WTC11 (cell line): ENCODE measurements around the gene ACOT13. TPM values are rescaled to one million over a fixed set of nuclear protein-coding genes. Genes with fewer than 3 reads are reported as not detected.

Experiments used
- ATAC-seq: fragments of 200-7000 bp; cut with Tn5 transposase; 2 replicates; pipeline ENCODE4 v1.10.0; 2021; ENCODE audit warnings: mild to moderate bottlenecking, moderate library complexity
- CTCF ChIA-PET: fragments of 300-600 bp; sonication (Branson Sonifier 250); formaldehyde crosslinking; loops from one replicate; lab custom pipeline; 2021; ENCODE audit warnings: antibody characterized with exemption; lab: Charles Lee
- POLR2A ChIA-PET: fragments of 350-600 bp; sonication (Branson Sonifier 250); formaldehyde crosslinking; loops from one replicate; lab custom pipeline; 2021; ENCODE audit warnings: antibody characterized with exemption; lab: Charles Lee
- DNase-seq: peaks from one replicate; pipeline ENCODE4 v3.0.0; 2021; ENCODE audit warnings: low spot score
- H3K27ac Mint-ChIP-seq: 2 replicates; pipeline ENCODE4 v1.8.0; 2021; ENCODE audit warnings: mixed read lengths
- H3K27me3 Mint-ChIP-seq: 2 replicates; pipeline ENCODE4 v1.8.0; 2021; ENCODE audit warnings: low read depth, mild to moderate bottlenecking, moderate library complexity, mixed read lengths
- H3K36me3 Mint-ChIP-seq: 2 replicates; pipeline ENCODE4 v1.8.0; 2021; ENCODE audit warnings: mixed read lengths
- H3K4me1 Mint-ChIP-seq: 2 replicates; pipeline ENCODE4 v1.8.0; 2022; ENCODE audit warnings: mixed read lengths
- H3K4me3 Mint-ChIP-seq: 2 replicates; pipeline ENCODE4 v1.8.0; 2021; ENCODE audit warnings: mild to moderate bottlenecking, moderate library complexity, mixed read lengths
- H3K9me3 Mint-ChIP-seq: 2 replicates; pipeline ENCODE4 v1.8.0; 2021; ENCODE audit warnings: mixed read lengths
- ARID4B ChIP-seq: sonication (generic); formaldehyde crosslinking; IDR thresholded peaks from 2 replicates; pipeline ENCODE4 v1.8.0; 2023; ENCODE audit warnings: missing genetic modification reagents, mild to moderate bottlenecking, borderline replicate concordance
- ATF2 ChIP-seq: sonication (generic); formaldehyde crosslinking; IDR thresholded peaks from 2 replicates; pipeline ENCODE4 v1.8.1; 2022; ENCODE audit warnings: low read depth, missing genetic modification reagents, borderline replicate concordance
- ATF3 ChIP-seq: sonication (generic); formaldehyde crosslinking; conservative IDR thresholded peaks from 2 replicates; pipeline ENCODE4 v1.8.1; 2022; ENCODE audit warnings: mild to moderate bottlenecking, missing genetic modification reagents
- CTCF ChIP-seq: fragments of 200-600 bp; IDR thresholded peaks from 2 replicates; pipeline ENCODE4 v1.8.0; 2022; ENCODE audit warnings: antibody characterized with exemption
- EMX1 ChIP-seq: fragments of 250-450 bp; sonication (Bioruptor Pico); IDR thresholded peaks from 2 replicates; pipeline ENCODE4 v1.8.0; 2021; ENCODE audit warnings: mild to moderate bottlenecking
- ESRRA ChIP-seq: sonication (generic); formaldehyde crosslinking; IDR thresholded peaks from 2 replicates; pipeline ENCODE4 v1.8.1; 2022; ENCODE audit warnings: mild to moderate bottlenecking, missing genetic modification reagents, borderline replicate concordance
- GABPB1 ChIP-seq: sonication (generic); formaldehyde crosslinking; IDR thresholded peaks from 2 replicates; pipeline ENCODE4 v1.8.1; 2023; ENCODE audit warnings: mild to moderate bottlenecking, missing genetic modification reagents
- HMGA2 ChIP-seq: fragments of 250-450 bp; sonication (Bioruptor Pico); IDR thresholded peaks from 2 replicates; pipeline ENCODE4 v1.4.0; 2021; ENCODE audit warnings: mild to moderate bottlenecking, moderate library complexity
- HMGXB4 ChIP-seq: sonication (generic); formaldehyde crosslinking; IDR thresholded peaks from 2 replicates; pipeline ENCODE4 v1.8.1; 2023; ENCODE audit warnings: mild to moderate bottlenecking, moderate library complexity, missing genetic modification reagents
- MXD4 ChIP-seq: fragments of 250-450 bp; sonication (Bioruptor Pico); IDR thresholded peaks from 2 replicates; pipeline ENCODE4 v1.8.0; 2021; ENCODE audit warnings: mild to moderate bottlenecking, moderate library complexity, borderline replicate concordance
- NFATC4 ChIP-seq: fragments of 250-450 bp; sonication (Bioruptor Pico); IDR thresholded peaks from 2 replicates; pipeline ENCODE4 v1.9.0; 2021; ENCODE audit warnings: mild to moderate bottlenecking
- RORB ChIP-seq: fragments of 250-450 bp; sonication (Bioruptor Pico); IDR thresholded peaks from 2 replicates; pipeline ENCODE4 v1.9.0; 2021; ENCODE audit warnings: mild to moderate bottlenecking
- TCF7 ChIP-seq: sonication (generic); formaldehyde crosslinking; IDR thresholded peaks from 2 replicates; pipeline ENCODE4 v1.8.0; 2022; ENCODE audit warnings: mild to moderate bottlenecking, low read depth, missing genetic modification reagents, moderate library complexity
- ZBTB21 ChIP-seq: sonication (generic); formaldehyde crosslinking; IDR thresholded peaks from 2 replicates; pipeline ENCODE4 v1.8.1; 2023; ENCODE audit warnings: mild to moderate bottlenecking, missing genetic modification reagents, borderline replicate concordance
- total RNA-seq: library from RNA; stranded (reverse); gene quantifications from 3 replicates; pipeline ENCODE4 v1.2.3, GENCODE V29; 2021
- TF ChIP-seq, protein P1 (sequence below): sonication (generic); formaldehyde crosslinking; IDR thresholded peaks from 2 replicates; pipeline ENCODE4 v1.8.0; 2022; ENCODE audit warnings: mild to moderate bottlenecking, missing genetic modification reagents
- TF ChIP-seq, protein P2 (sequence below): sonication (generic); formaldehyde crosslinking; IDR thresholded peaks from 2 replicates; pipeline ENCODE4 v1.8.0; 2022; ENCODE audit warnings: mild to moderate bottlenecking, missing genetic modification reagents
- TF ChIP-seq, protein P3 (sequence below): sonication (generic); formaldehyde crosslinking; IDR thresholded peaks from 2 replicates; pipeline ENCODE4 v1.8.0; 2023; ENCODE audit warnings: missing genetic modification reagents
- TF ChIP-seq, protein P4 (sequence below): sonication (generic); formaldehyde crosslinking; IDR thresholded peaks from 2 replicates; pipeline ENCODE4 v1.8.1; 2022; ENCODE audit warnings: mild to moderate bottlenecking, moderate library complexity, missing genetic modification reagents
- TF ChIP-seq, protein P5 (sequence below): sonication (generic); formaldehyde crosslinking; IDR thresholded peaks from 2 replicates; pipeline ENCODE4 v1.8.1; 2023; ENCODE audit warnings: mild to moderate bottlenecking, missing genetic modification reagents, moderate library complexity

The ACOT13 gene
- total RNA-seq, 1 experiment from 2014 or later = 54.0 TPM

- Mint-ChIP-seq H3K4me1 (peaks cover 34% of the 10 kb centered on the region), H3K27ac (peak overlapping the region; percentile 100), H3K36me3 (peaks cover 26% of the 10 kb centered on the region), H3K9me3 (no peaks in the 10 kb centered on the region), H3K4me3 (peak overlapping the region; percentile 99), H3K27me3 (no peaks in the 10 kb centered on the region; the same call in 1 of the 2 replicates)
- CTCF ChIA-PET = interaction anchor here (0.9 to 1.2 kb wide), 4 partner anchors 141 to 349 kb away, joined by 3 to 4 read pairs (median 3); no protein-coding TSS in a partner anchor
- POLR2A ChIA-PET = interaction anchor here (0.6 to 1.4 kb wide), 6 partner anchors 12 to 304 kb away, joined by 3 to 7 read pairs (median 4); partner anchors contain the start of genes ACOT13 and TDP2
- DNase-seq (no peak), ATAC-seq (peak; percentile 52)
- TF ChIP-seq ARID4B (CRISPR knock-in tag) (0 out of 2 replicates have a peak, but pooled peaks have one; percentile 61), NFATC4 (CRISPR knock-in tag) (no peak), MXD4 (no peak), RORB (CRISPR knock-in tag) (no peak), HMGA2 (CRISPR knock-in tag) (no peak), ZBTB21 (CRISPR knock-in tag) (no peak), EMX1 (no peak), ATF2 (no peak), TCF7 (CRISPR knock-in tag) (no peak), ESRRA (CRISPR knock-in tag) (peak; percentile 54; the same call in 1 of the 2 replicates), ATF3 (CRISPR knock-in tag) (no peak; the same call in 1 of the 2 replicates), CTCF (no peak), HMGXB4 (CRISPR knock-in tag) (no peak), GABPB1 (CRISPR knock-in tag) (peak; percentile 7)
- TF ChIP-seq, protein P1, sequence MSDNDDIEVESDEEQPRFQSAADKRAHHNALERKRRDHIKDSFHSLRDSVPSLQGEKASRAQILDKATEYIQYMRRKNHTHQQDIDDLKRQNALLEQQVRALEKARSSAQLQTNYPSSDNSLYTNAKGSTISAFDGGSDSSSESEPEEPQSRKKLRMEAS (CRISPR knock-in tag) = peak; percentile 99
- TF ChIP-seq, protein P2, sequence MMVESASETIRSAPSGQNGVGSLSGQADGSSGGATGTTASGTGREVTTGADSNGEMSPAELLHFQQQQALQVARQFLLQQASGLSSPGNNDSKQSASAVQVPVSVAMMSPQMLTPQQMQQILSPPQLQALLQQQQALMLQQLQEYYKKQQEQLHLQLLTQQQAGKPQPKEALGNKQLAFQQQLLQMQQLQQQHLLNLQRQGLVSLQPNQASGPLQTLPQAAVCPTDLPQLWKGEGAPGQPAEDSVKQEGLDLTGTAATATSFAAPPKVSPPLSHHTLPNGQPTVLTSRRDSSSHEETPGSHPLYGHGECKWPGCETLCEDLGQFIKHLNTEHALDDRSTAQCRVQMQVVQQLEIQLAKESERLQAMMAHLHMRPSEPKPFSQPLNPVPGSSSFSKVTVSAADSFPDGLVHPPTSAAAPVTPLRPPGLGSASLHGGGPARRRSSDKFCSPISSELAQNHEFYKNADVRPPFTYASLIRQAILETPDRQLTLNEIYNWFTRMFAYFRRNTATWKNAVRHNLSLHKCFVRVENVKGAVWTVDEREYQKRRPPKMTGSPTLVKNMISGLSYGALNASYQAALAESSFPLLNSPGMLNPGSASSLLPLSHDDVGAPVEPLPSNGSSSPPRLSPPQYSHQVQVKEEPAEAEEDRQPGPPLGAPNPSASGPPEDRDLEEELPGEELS (CRISPR knock-in tag) = peak; percentile 37; the same call in 1 of the 2 replicates
- TF ChIP-seq, protein P3, sequence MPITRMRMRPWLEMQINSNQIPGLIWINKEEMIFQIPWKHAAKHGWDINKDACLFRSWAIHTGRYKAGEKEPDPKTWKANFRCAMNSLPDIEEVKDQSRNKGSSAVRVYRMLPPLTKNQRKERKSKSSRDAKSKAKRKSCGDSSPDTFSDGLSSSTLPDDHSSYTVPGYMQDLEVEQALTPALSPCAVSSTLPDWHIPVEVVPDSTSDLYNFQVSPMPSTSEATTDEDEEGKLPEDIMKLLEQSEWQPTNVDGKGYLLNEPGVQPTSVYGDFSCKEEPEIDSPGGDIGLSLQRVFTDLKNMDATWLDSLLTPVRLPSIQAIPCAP (CRISPR knock-in tag) = peak; percentile 71; the same call in 1 of the 2 replicates
- TF ChIP-seq, protein P4, sequence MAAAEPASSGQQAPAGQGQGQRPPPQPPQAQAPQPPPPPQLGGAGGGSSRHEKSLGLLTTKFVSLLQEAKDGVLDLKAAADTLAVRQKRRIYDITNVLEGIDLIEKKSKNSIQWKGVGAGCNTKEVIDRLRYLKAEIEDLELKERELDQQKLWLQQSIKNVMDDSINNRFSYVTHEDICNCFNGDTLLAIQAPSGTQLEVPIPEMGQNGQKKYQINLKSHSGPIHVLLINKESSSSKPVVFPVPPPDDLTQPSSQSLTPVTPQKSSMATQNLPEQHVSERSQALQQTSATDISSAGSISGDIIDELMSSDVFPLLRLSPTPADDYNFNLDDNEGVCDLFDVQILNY (CRISPR knock-in tag) = 0 out of 2 replicates have a peak, but pooled peaks have one; percentile 8
- TF ChIP-seq, protein P5, sequence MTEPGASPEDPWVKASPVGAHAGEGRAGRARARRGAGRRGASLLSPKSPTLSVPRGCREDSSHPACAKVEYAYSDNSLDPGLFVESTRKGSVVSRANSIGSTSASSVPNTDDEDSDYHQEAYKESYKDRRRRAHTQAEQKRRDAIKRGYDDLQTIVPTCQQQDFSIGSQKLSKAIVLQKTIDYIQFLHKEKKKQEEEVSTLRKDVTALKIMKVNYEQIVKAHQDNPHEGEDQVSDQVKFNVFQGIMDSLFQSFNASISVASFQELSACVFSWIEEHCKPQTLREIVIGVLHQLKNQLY = no peak
These were observed 54.8 kb downstream of the ACOT13 start for GRCh38 chr6:24721461-24722215.
